Posterior cingulate gyrus (tissue), 11 donors: ENCODE results near the gene GPRIN3.

Source experiments
- DNase-seq, 10 donors: peaks; one replicate each; pipeline versions ENCODE4 v3.0.0 to v3.0.0-alpha.2; 2020 to 2021; ENCODE audit warnings: mixed read lengths in 3 of 10
- intact Hi-C: fragments of 100-400 bp; cut with DNase I; formaldehyde crosslinking; loops from one replicate; pipeline ENCODE4 v1.15.1; 2023

GPRIN3 gene

DNA sequence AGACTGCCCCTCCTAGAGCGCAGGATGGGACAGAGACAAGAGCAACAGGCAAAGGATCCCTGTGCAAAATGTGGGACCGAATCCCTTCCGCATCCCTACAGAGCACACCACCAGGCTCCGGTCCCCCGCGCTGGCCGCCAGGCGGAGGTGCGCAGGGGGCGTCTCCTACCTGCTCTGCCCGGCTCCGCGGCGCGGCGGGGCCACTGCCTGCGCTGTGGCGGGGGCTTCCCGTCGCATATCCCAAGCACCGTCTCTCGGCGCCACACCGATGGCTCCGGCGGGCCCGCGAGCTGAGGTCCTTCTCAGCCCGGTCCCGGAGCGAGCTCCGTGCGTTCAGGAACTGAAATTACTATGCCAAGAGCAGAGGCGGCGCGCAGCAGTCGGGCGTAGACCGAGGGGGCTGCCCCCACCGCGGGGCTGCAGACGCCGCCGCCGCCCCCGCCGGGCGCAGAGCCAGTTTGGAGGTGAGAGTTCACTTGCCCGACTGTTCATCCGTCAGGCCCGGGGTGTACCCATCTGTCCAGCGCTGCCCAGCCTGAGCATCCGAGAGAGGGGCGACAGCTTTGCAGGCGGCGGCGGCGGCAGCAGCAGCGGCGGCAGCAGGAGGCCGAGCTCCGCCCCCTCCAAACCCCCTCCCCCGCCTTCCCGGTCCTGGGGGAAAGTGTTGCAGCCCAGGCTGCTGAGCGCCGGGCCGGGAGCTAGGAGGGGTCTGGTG, at the start of gene GPRIN3:
TSS of gene GPRIN3 (minus strand) at position 355 of the 715 bp plus-strand sequence. CDS start 57,690 bp downstream, outside the sequence.
- intact Hi-C loops = no loop called here
- DNase-seq = peak; percentile 28 to 91 (median 42)

DNA sequence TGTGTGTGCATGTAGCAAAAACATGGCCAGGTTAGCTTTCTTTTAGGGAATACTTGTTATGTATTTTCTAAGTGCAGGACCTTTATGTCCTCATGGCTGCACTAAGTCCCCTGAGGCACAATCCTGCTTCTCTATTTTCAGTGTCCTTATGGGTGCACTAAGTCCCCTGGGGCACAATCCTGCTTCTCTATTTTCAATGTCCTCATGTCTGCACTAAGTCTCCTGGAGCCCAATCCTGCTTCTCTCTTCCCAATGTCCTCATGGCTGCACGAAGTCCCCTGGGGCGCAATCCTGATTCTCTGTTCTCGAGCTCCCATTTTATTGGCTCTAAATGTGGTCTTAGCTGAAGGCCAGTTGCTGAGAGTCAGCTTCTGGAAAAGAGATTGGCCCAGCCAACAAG, 49.7 kb upstream of the GPRIN3 start:
- intact Hi-C loops = loop anchor here (10.0 kb wide), 1 partner anchor 63 kb away; no protein-coding TSS in a partner anchor
- no peak for DNase-seq

DNA sequence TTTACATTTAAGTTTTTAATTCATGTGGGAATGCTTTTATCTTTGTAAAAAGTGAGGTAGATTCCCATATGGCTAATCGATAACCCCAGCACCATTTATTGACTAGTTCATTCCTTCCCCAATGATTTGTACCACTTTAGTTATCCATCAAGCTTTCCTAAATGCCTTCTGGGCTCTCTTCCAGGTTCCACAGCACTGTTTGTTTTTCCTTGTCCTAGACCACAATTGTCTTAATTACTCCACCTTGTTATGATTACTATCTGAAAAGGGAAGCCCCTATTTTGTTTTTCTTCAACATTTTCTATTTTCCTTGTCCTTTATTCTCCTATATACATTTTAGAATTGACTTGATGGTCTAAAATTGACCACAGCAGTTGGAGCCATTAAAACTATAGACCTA, 48.5 kb upstream of the GPRIN3 start:
- intact Hi-C loops = loop anchor here (10.0 kb wide), 1 partner anchor 61 kb away; no protein-coding TSS in a partner anchor

GRCh38 chr4:89353514-89353913, 45.9 kb upstream of the GPRIN3 start:
- DNase-seq = no peak
- intact Hi-C loops = loop anchor here (10.0 kb wide), 1 partner anchor 59 kb away; no protein-coding TSS in a partner anchor

More for the DNA sequence above, 48.5 kb upstream of the GPRIN3 start:
- no peak for DNase-seq

GRCh38 chr4:89352541-89352940, 44.9 kb upstream of the GPRIN3 start:
- intact Hi-C loops = loop anchor here (10.0 kb wide), 1 partner anchor 58 kb away; no protein-coding TSS in a partner anchor
- no peak for DNase-seq

- intact Hi-C loops = loop anchor here (10.0 kb wide), 1 partner anchor 56 kb away; no protein-coding TSS in a partner anchor
- no peak for DNase-seq
These were observed 43.6 kb upstream of the GPRIN3 start for GRCh38 chr4:89351201-89351600.

DNA sequence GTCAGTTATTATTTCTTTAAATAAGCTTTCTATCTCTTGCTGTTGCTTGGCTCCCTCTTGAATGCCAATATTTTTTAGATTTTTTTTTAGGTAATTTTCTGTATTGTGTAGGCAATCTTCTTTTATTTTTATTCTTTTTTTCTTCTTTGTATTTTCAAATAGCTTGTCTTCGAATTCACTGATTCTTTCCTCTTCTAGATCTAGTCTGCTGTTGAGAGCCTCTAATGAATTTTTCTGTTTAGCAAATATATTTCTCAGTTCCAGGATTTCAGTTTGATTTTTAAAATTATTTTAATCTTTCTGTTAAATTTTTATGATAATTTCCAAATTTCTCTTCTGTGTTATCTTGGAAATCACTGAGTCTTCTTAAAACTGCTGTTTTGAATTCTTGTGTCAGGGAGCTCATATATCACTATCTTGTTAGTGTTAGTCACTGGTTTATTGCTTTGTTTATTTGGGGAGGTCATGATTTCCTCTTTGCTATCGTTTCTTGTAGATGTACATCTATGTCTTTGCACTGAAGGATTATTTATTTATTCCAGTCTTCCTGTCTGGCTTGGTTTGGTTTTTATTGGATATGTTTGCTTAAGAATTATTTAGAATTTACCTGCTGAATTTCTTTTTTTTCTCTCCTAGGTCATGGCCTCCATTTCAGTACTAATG, 39.9 kb upstream of the GPRIN3 start:
- intact Hi-C loops = no loop called here
- no peak for DNase-seq

DNA sequence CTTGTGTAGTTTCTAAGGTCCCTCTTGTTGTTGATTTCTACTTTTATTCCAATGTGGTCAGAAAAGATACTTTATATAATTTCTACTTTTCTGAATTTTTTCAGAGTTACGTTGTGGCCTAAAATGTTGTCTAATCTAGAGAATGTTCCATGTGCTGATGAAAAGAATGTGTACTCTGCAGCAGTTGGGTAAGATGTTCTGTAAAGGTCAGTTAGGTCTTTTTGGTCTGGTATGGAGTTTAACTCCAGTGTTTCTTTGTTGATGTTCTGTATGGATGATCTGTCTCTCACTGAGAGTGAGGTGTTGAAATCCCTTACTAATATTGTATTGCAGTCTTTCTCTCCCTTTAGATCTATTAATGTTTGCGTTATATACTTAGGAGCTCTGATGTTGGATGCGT, 37.0 kb upstream of the GPRIN3 start:
- intact Hi-C loops = no loop called here

DNA sequence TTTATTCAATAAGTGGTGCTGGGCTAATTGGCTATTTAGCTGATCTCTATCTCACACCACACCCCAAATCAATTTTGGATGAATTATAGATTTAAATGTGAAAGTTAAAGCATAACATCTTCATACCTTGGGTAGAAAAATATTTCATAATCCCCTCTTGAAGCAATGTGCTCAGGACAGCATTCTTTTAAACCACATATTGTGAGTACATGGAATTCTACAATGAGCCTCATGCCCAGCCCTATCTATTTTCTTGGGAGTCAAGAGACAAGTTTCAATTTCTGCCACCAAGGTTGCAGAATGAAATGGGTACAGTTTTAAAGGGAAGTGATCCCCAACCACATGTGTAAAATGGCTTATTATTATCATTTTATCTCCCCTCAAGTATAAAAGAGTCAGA, 30.6 kb upstream of the GPRIN3 start:
- intact Hi-C loops = no loop called here
- DNase-seq = no peak

More for the DNA sequence above, 37.0 kb upstream of the GPRIN3 start:
- no peak for DNase-seq

- intact Hi-C loops = no loop called here
- no peak for DNase-seq
These were observed 30.1 kb upstream of the GPRIN3 start for GRCh38 chr4:89337681-89338080.

GRCh38 chr4:89336818-89337420, 29.3 kb upstream of the GPRIN3 start:
- intact Hi-C loops = no loop called here

DNA sequence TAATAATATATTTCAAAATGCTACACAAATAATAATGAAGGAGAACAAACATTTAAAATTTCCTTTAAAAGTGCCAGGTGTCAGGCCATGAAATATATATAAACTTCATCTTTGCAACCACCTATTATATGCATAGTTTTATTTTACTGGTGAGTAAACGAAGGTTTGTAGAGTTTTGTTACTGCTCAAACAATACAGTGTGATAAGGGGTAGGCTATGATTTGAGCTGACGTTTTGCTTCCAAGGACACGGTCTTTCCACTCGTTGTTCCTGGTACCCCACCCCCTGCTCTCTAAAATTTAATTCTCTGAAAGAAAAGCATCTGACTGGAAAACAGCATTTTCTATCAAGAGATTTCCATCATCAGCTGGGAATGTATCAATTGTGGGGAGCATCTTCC, 27.2 kb upstream of the GPRIN3 start:
- intact Hi-C loops = no loop called here
- DNase-seq = no peak

More at GRCh38 chr4:89336818-89337420, 29.3 kb upstream of the GPRIN3 start:
- DNase-seq = no peak

DNA sequence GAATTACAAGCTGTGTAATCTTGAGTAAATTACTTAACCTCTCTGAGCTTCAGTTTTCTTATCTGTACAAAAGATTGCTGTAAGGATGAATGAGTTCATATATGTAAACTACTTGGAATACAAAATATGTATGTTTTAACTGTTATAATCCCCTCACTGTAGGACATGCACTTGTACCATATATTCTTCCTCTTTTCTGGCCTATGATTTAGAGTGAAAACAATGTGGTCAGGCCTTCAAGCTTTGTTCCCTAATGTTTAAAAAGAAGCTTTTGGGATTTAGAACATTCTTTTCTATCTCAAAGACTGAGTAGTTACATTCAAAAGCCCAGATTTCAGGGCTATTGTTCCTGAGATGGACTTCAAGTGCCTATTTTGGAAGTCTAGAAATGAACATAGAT, 26.7 kb upstream of the GPRIN3 start:
- no peak for DNase-seq

DNA sequence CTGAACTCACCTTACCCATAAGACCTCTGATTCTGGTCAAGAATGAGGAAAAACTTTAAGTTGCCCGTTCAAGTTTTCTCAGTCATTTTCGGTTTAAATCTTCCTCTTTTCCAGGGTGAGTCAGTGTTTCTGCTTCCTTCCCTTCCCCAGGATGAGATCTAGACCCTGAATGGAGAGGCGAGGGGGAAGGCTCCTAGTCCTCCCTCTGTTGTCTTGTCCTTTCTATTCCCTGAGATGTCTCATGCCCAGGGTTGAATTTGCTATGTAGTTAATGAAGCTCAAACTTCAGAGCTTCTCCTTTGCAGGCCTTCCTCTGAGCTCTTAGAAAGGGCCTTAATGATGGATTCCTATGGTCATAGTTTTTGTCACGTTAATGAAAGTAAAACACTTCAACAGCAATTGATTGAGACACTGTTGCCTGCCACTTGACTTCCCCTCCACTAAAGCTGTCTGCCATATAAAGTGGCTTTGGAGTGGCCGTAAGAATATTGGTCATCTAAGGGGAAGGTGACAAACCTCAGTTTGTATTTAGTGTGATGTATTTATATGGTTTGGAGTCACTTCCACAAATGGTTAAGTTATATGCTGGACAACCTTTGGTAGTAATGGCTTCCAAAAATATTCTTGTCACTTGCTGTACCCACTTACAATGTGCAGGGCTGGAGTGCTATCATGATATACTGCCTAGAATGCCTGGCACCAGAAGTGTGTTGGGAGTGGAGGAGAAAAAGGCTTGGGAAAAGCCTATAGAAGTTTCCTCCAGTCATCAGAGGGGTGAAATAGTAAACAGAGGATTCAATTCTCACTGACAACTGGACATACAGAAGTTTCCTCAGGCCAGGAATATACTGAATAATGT, 24.3 kb upstream of the GPRIN3 start:
- intact Hi-C loops = no loop called here
- DNase-seq = no peak

More for the DNA sequence above, 26.7 kb upstream of the GPRIN3 start:
- intact Hi-C loops = no loop called here

GRCh38 chr4:89331197-89331596, 23.6 kb upstream of the GPRIN3 start:
- intact Hi-C loops = no loop called here
- no peak for DNase-seq

DNA sequence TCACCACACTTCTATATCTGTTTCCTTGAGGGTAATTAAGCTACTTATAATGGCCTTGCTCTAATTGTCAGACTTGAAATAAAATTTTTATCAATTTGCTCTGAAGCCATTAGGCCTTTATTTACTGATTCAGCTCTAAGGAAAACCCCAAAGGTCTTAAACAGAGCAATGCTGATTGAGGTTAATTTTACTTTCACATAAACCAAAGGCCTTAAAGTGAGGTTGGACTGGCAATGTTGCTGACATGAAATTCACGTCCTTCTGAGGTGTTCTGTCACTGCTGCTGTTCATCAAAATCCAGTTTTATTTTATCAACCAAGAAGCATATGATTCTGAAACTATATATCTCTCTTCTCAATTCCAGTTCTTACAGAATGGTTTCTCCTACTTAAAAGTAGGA, 21.7 kb upstream of the GPRIN3 start:
- intact Hi-C loops = no loop called here
- no peak for DNase-seq

DNA sequence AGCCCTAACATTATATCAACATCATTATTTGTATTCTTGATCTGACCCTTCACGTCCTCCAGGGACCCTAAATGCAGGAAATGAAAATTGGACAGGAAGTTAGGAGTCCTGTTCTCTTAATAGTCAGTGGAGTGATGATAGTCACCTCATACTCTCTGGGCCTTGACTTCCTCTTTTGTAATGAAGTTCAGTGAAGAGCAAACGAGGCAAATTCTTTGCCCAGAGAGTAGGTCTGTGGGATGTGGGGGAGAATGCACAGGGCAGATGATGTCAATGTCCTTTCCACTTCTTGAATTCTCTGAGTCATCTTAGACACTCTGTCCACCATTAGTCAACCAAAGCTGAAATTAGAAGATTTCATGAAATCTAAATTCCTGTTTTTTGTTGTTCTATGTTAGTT, 17.1 kb upstream of the GPRIN3 start:
- no peak for DNase-seq
- intact Hi-C loops = no loop called here

DNA sequence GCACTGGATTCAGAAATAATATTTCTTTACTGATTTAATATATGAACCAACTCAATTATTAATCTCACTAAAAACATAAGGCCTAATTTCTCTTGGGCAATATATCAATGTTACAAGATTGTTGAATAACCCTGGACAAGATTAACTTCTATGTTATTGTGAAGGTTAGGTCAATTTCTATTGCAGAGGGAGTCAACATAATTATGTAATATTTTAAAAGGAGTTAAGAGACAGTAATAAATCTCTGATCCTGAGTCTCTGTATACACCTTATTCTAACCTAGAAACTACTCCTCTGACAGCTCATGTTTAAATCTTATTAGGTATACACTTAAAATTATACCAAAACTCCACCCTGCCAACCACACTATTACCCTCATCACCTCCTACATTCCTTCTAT, 15.1 kb upstream of the GPRIN3 start:
- DNase-seq = no peak
- intact Hi-C loops = no loop called here

GRCh38 chr4:89319756-89320155, 12.2 kb upstream of the GPRIN3 start:
- DNase-seq = no peak
- intact Hi-C loops = no loop called here

DNA sequence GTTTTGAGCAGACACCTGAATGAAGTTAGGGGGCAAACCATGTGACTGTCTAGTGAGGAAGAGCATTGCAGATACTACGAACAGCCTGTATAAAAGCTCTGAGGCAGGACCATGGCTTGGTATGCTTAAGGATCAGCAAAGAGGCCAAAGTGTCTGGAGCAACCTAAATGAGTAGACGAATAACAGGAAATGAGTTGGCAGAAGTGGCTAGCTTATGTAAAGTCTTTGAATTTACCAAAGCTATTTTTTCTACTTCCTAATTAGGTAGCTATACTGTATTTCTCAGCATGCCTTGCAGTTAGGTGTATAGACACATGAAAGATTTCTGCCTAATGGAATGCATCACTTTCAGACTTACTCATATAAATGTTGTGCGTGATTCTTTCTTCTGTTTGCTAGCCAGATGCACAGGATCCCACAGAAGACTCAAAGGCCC, 9.3 kb upstream of the GPRIN3 start:
- intact Hi-C loops = no loop called here

More for the DNA sequence above, 9.3 kb upstream of the GPRIN3 start:
- DNase-seq = no peak
